Suprapubic skin (tissue), 4 donors: ENCODE results near the gene MSANTD4. TPM values are rescaled to one million over a fixed set of nuclear protein-coding genes. Genes with fewer than 3 reads are reported as not detected.
"Not testable (repeated sequence)": the region's sequence is repeated elsewhere in the genome, so short reads cannot be mapped to it uniquely, and the experiment has no call there.

ENCODE experiments used
- DNase-seq, 2 donors: peaks; one replicate each; pipeline ENCODE4 v3.0.0-alpha.2; 2019; ENCODE audit warnings: low spot score in 2 of 2
- H3K27ac ChIP-seq: fragments of 200-600 bp; sonication (generic); one replicate; pipeline ENCODE4 v1.5.1; 2019
- H3K27me3 ChIP-seq: fragments of 200-600 bp; sonication (generic); one replicate; pipeline ENCODE4 v1.5.1; 2019
- H3K36me3 ChIP-seq: fragments of 200-600 bp; sonication (generic); one replicate; pipeline ENCODE4 v1.5.1; 2019
- H3K4me1 ChIP-seq: fragments of 200-600 bp; sonication (generic); one replicate; pipeline ENCODE4 v1.5.1; 2019
- H3K4me3 ChIP-seq: fragments of 200-600 bp; sonication (generic); one replicate; pipeline ENCODE4 v1.5.1; 2019; ENCODE audit warnings: mild to moderate bottlenecking
- H3K9me3 ChIP-seq: fragments of 200-600 bp; sonication (generic); one replicate; pipeline ENCODE4 v1.5.1; 2019
- CTCF ChIP-seq, 2 donors: fragments of 200-600 bp in 1 of 2; fragments of 450-650 bp in 1 of 2; sonication (generic) in 1 of 2; IDR thresholded peaks; one replicate each; pipeline ENCODE4 v1.5.1; 2016 to 2019; ENCODE audit warnings: antibody characterized with exemption in 2 of 2, mild to moderate bottlenecking in 1 of 2, moderate library complexity in 1 of 2
- EP300 ChIP-seq: sonication (generic); formaldehyde crosslinking; IDR thresholded peaks from one replicate; pipeline ENCODE4 v1.6.1; 2017; ENCODE audit warnings: antibody characterized with exemption
- POLR2A ChIP-seq, 2 donors: fragments of 450-650 bp; IDR thresholded peaks; one replicate each; pipeline ENCODE4 v1.6.1; 2017; ENCODE audit warnings: antibody characterized with exemption in 2 of 2, mild to moderate bottlenecking in 2 of 2, moderate library complexity in 2 of 2
- POLR2AphosphoS5 ChIP-seq, 3 donors: sonication (generic); formaldehyde crosslinking; IDR thresholded peaks; one replicate each; pipeline ENCODE4 v1.6.1; 2017; ENCODE audit warnings: antibody characterized with exemption in 3 of 3
- WGBS: methylation state at CpG from one replicate; pipeline ENCODE4 v1.1.5; 2018; 5-methylcytosine and 5-hydroxymethylcytosine counted together
- total RNA-seq, 4 donors: library from RNA; depleted of rRNA; stranded (reverse); fragments of >200 nt; gene quantifications; one replicate each; pipeline ENCODE4 v1.1.0, GENCODE V29; 2016

The MSANTD4 gene
- total RNA-seq, 4 donors from 2014 or later = 5.2 to 28.3 (median 9.8) TPM

- H3K36me3 ChIP-seq = peaks cover 31% of the 10 kb centered on the region
- no peak overlapping the region for H3K27ac ChIP-seq
- WGBS = 63% methylated on average over 3 of the region's 3 CpGs
- no peak for DNase-seq
- H3K9me3 ChIP-seq = no peaks in the 10 kb centered on the region
- H3K4me3 ChIP-seq = no peak overlapping the region
- no peaks in the 10 kb centered on the region for H3K27me3 ChIP-seq
- TF ChIP-seq CTCF (IDR thresholded peaks at IDR 0.05) (no peak), EP300 (no peak), POLR2A (IDR thresholded peaks at IDR 0.05) (no peak), POLR2AphosphoS5 (IDR thresholded peaks at IDR 0.05) (no peak)
- H3K4me1 ChIP-seq = peaks cover 6% of the 10 kb centered on the region
These were observed 9.3 kb downstream of the MSANTD4 start for GRCh38 chr11:106012744-106013143.

- H3K4me1 ChIP-seq = peaks cover under 1% of the 10 kb centered on the region
- 86% methylated on average over 2 of the region's 2 CpGs for WGBS
- H3K4me3 ChIP-seq = no peak overlapping the region
- H3K27me3 ChIP-seq = no peaks in the 10 kb centered on the region
- no peaks in the 10 kb centered on the region for H3K9me3 ChIP-seq
- DNase-seq = no peak
- H3K27ac ChIP-seq = no peak overlapping the region
- peaks cover 44% of the 10 kb centered on the region for H3K36me3 ChIP-seq
- TF ChIP-seq CTCF (IDR thresholded peaks at IDR 0.05) (no peak), EP300 (no peak), POLR2AphosphoS5 (IDR thresholded peaks at IDR 0.05) (no peak), POLR2A (IDR thresholded peaks at IDR 0.05) (no peak)
These were observed 10.6 kb downstream of the MSANTD4 start for GRCh38 chr11:106011481-106011880.

GRCh38 chr11:106003094-106003493, 18.9 kb downstream of the MSANTD4 start:
- H3K4me3 ChIP-seq, H3K9me3 ChIP-seq, H3K4me1 ChIP-seq, H3K27ac ChIP-seq, DNase-seq, H3K27me3 ChIP-seq: not testable (repeated sequence)
- WGBS = 95% methylated on average over 4 of the region's 4 CpGs
- peaks cover 26% of the 10 kb centered on the region for H3K36me3 ChIP-seq

GRCh38 chr11:106001304-106002012, 20.6 kb downstream of the MSANTD4 start:
- TF ChIP-seq EP300 (no peak), CTCF (IDR thresholded peaks at IDR 0.05) (no peak), POLR2AphosphoS5 (IDR thresholded peaks at IDR 0.05) (no peak), POLR2A (IDR thresholded peaks at IDR 0.05) (no peak)
- WGBS = 96% methylated on average over 4 of the region's 4 CpGs
- no peak for DNase-seq
- Histone ChIP-seq H3K4me3 (no peak overlapping the region), H3K27me3 (no peaks in the 10 kb centered on the region), H3K27ac (no peak overlapping the region), H3K4me1 (no peaks in the 10 kb centered on the region), H3K36me3 (peaks cover 13% of the 10 kb centered on the region), H3K9me3 (peaks cover 8% of the 10 kb centered on the region)

- Histone ChIP-seq H3K27ac (no peak overlapping the region), H3K36me3 (peaks cover 19% of the 10 kb centered on the region), H3K4me1 (no peaks in the 10 kb centered on the region), H3K4me3 (no peak overlapping the region), H3K27me3 (no peaks in the 10 kb centered on the region), H3K9me3 (no peaks in the 10 kb centered on the region)
- no peak for DNase-seq
- 95% methylated on average over 4 of the region's 4 CpGs for WGBS
- no peak for TF ChIP-seq EP300
- TF ChIP-seq CTCF (IDR thresholded peaks at IDR 0.05) = no peak
- TF ChIP-seq POLR2AphosphoS5 (IDR thresholded peaks at IDR 0.05) = no peak
- TF ChIP-seq POLR2A (IDR thresholded peaks at IDR 0.05) = no peak
These were observed 30.2 kb downstream of the MSANTD4 start for GRCh38 chr11:105991888-105992287.

- Histone ChIP-seq H3K4me1 (no peaks in the 10 kb centered on the region), H3K4me3 (no peak overlapping the region), H3K9me3 (no peaks in the 10 kb centered on the region), H3K36me3 (peaks cover 3% of the 10 kb centered on the region), H3K27me3 (no peaks in the 10 kb centered on the region), H3K27ac (no peak overlapping the region)
- no peak for DNase-seq
- TF ChIP-seq POLR2AphosphoS5 (IDR thresholded peaks at IDR 0.05) (no peak), EP300 (no peak)
- WGBS = 90% methylated on average over 2 of the region's 2 CpGs
These were observed 32.9 kb downstream of the MSANTD4 start for GRCh38 chr11:105989124-105989523.
